HCT116 (cell line): ENCODE measurements around the gene MEGF10. TPM values are rescaled to one million over a fixed set of nuclear protein-coding genes. Genes with fewer than 3 reads are reported as not detected.

ENCODE experiments used
- ATAC-seq: fragments of 200-7000 bp; cut with Tn5 transposase; 2 replicates; pipeline ENCODE4 v1.9.1; 2020; ENCODE audit warnings: mild to moderate bottlenecking, moderate library complexity
- BruUV-seq: library from RNA; stranded (reverse); fragments of 400-500 nt; replicated peaks from 2 replicates; lab custom pipeline; 2021; lab: Mats Ljungman, UMichigan
- CTCF ChIA-PET: fragments of 300-600 bp; sonication (Branson Sonifier 250); formaldehyde crosslinking; loops from one replicate; lab custom pipeline; 2021; ENCODE audit warnings: antibody characterized with exemption; lab: Charles Lee
- POLR2A ChIA-PET: fragments of 300-600, 350-600 bp; sonication (Branson Sonifier 250); formaldehyde crosslinking; loops from one replicate; lab custom pipeline; 2021; ENCODE audit warnings: antibody characterized with exemption; lab: Charles Lee
- RAD21 ChIA-PET, 2 experiments: fragments of 300-600 bp; sonication (Branson Sonifier 250); formaldehyde crosslinking; loops; one replicate each; lab custom pipeline; 2023; ENCODE audit warnings: low total read pairs in 2 of 2; ENCODE audit not compliant: uncharacterized antibody in 2 of 2, unreplicated experiment in 2 of 2, low non-redundant PET in 1 of 2; lab: Charles Lee
- DNase-seq: peaks from one replicate; pipeline ENCODE4 v3.0.0-alpha.2; 2010; ENCODE audit warnings: low read depth, low spot score
- H2AFZ ChIP-seq: fragments of 200-600 bp; shearing (Covaris generic), sonication (generic); 2 replicates; pipeline ENCODE4 v1.6.1; 2017; ENCODE audit warnings: low read depth, mixed run types, mixed read lengths, antibody characterized with exemption, low read length; ENCODE audit not compliant: poor library complexity, severe bottlenecking
- H3K27ac ChIP-seq: 2 replicates; pipeline ENCODE4 v1.5.1; 2012; ENCODE audit warnings: low read depth, low read length
- H3K27me3 ChIP-seq: fragments of 200-600 bp; sonication (generic); 2 replicates; pipeline ENCODE4 v1.6.1; 2016; ENCODE audit warnings: mixed run types, low read length, mixed read lengths; ENCODE audit not compliant: insufficient read depth
- H3K36me3 ChIP-seq, 2 experiments: fragments of 200-500 bp in 1 of 2; fragments of 200-600 bp in 1 of 2; sonication (Bioruptor generic) in 1 of 2; sonication (generic) in 1 of 2; 2 replicates each; pipeline versions ENCODE4 v1.5.1 to v1.6.1; 2014 to 2016; ENCODE audit warnings: low read length in 2 of 2, inconsistent platforms in 1 of 2, mixed read lengths in 1 of 2, mixed run types in 1 of 2; ENCODE audit not compliant: insufficient read depth in 2 of 2, control insufficient read depth in 1 of 2
- H3K4me1 ChIP-seq, 2 experiments: fragments of 200-600 bp in 1 of 2; sonication (generic) in 1 of 2; 2 replicates each; pipeline versions ENCODE4 v1.5.1 to v1.6.1; 2012 to 2017; ENCODE audit warnings: low read length in 2 of 2, inconsistent platforms in 1 of 2, mild to moderate bottlenecking in 1 of 2, mixed read lengths in 1 of 2, mixed run types in 1 of 2, moderate library complexity in 1 of 2; ENCODE audit not compliant: insufficient read depth in 2 of 2, control insufficient read depth in 1 of 2
- H3K4me2 ChIP-seq: fragments of 200-600 bp; sonication (generic); 2 replicates; pipeline ENCODE4 v1.6.1; 2017; ENCODE audit warnings: mixed run types, low read length, mixed read lengths
- H3K4me3 ChIP-seq, 2 experiments: fragments of 200-600 bp in 1 of 2; sonication (generic) in 1 of 2; replicated peaks in 1 of 2; 2 replicates each; pipeline ENCODE4 v1.5.1; 2011 to 2016; ENCODE audit warnings: low read length in 2 of 2, control low read depth in 1 of 2, low read depth in 1 of 2, mild to moderate bottlenecking in 1 of 2, mixed read lengths in 1 of 2, mixed run types in 1 of 2
- H3K79me2 ChIP-seq: fragments of 200-600 bp; sonication (generic); 2 replicates; pipeline ENCODE4 v1.6.1; 2017; ENCODE audit warnings: mild to moderate bottlenecking, mixed run types, low read length, moderate library complexity, mixed read lengths; ENCODE audit not compliant: insufficient read depth
- H3K9ac ChIP-seq: fragments of 200-600 bp; sonication (generic); 2 replicates; pipeline ENCODE4 v1.6.1; 2016; ENCODE audit warnings: low read length, mixed read lengths
- H3K9me2 ChIP-seq: fragments of 200-600 bp; sonication (generic), shearing (Covaris generic); 2 replicates; pipeline ENCODE4 v1.6.1; 2017; ENCODE audit warnings: mixed run types, mild to moderate bottlenecking, moderate library complexity; ENCODE audit not compliant: insufficient read depth
- H3K9me3 ChIP-seq, 2 experiments: fragments of 200-500 bp in 1 of 2; fragments of 200-600 bp in 1 of 2; sonication (Bioruptor generic) in 1 of 2; sonication (generic) in 1 of 2; 2 replicates each; pipeline ENCODE4 v1.6.1; 2014 to 2017; ENCODE audit warnings: low read length in 2 of 2, mixed read lengths in 2 of 2, inconsistent platforms in 1 of 2, low read depth in 1 of 2, mild to moderate bottlenecking in 1 of 2, mixed run types in 1 of 2, moderate library complexity in 1 of 2; ENCODE audit not compliant: control insufficient read depth in 1 of 2, insufficient read depth in 1 of 2
- H4K20me1 ChIP-seq: fragments of 200-600 bp; sonication (generic), shearing (Covaris generic); 2 replicates; pipeline ENCODE4 v1.6.1; 2017; ENCODE audit warnings: mixed run types, mild to moderate bottlenecking, moderate library complexity; ENCODE audit not compliant: insufficient read depth
- ATF3 ChIP-seq: IDR thresholded peaks from 2 replicates; pipeline ENCODE4 v1.6.1; 2012
- CEBPB ChIP-seq: IDR thresholded peaks from 2 replicates; pipeline ENCODE4 v1.6.1; 2012; ENCODE audit warnings: low read depth
- EGR1 ChIP-seq: IDR thresholded peaks from 2 replicates; pipeline ENCODE4 v1.6.1; 2012; ENCODE audit warnings: low read depth
- ELF1 ChIP-seq: IDR thresholded peaks from 2 replicates; pipeline ENCODE4 v1.6.1; 2012; ENCODE audit warnings: low read depth, borderline replicate concordance
- EZH2 ChIP-seq: fragments of 200-600 bp; sonication (generic); IDR thresholded peaks from 2 replicates; pipeline ENCODE4 v1.6.1; 2017; ENCODE audit warnings: antibody characterized with exemption, mixed run types
- EZH2phosphoT487 ChIP-seq: fragments of 200-600 bp; IDR thresholded peaks from 2 replicates; pipeline ENCODE4 v1.6.1; 2018; ENCODE audit warnings: antibody characterized with exemption, borderline replicate concordance
- POLR2AphosphoS5 ChIP-seq: IDR thresholded peaks from 2 replicates; pipeline ENCODE4 v1.6.1; 2011; ENCODE audit warnings: mild to moderate bottlenecking, low read depth, low read length, moderate library complexity
- REST ChIP-seq: IDR thresholded peaks from 2 replicates; pipeline ENCODE4 v1.6.1; 2012; ENCODE audit warnings: low read depth
- SP1 ChIP-seq: IDR thresholded peaks from 2 replicates; pipeline ENCODE4 v1.6.1; 2012; ENCODE audit warnings: low read depth
- ZBTB33 ChIP-seq: IDR thresholded peaks from 2 replicates; pipeline ENCODE4 v1.6.1; 2011; ENCODE audit warnings: mild to moderate bottlenecking, low read length, moderate library complexity; ENCODE audit not compliant: insufficient replicate concordance; ENCODE audit errors: extremely low read depth
- ZNF274 ChIP-seq: fragments of 200-500 bp; sonication (Bioruptor generic); IDR thresholded peaks from 2 replicates; pipeline ENCODE4 v1.6.1; 2014; ENCODE audit warnings: mild to moderate bottlenecking, low read depth, low read length, inconsistent platforms
- intact Hi-C: fragments of 100-400 bp; cut with micrococcal nuclease; formaldehyde crosslinking; loops from 2 replicates; pipeline ENCODE4 v1.10.0; 2022
- total RNA-seq: library from RNA; stranded (reverse); gene quantifications from one replicate; pipeline ENCODE4 v1.2.1, GENCODE V29; 2021; ENCODE audit not compliant: unreplicated experiment

The MEGF10 gene
- total RNA-seq, 1 experiment from 2014 or later, result 0.02 TPM

- CTCF ChIA-PET, result no interaction called here
- TF ChIP-seq ZBTB33, result no peak
- H3K36me3 ChIP-seq, result no peaks in the 10 kb centered on the region
- no peaks in the 10 kb centered on the region for H3K4me1 ChIP-seq
- no peaks in the 10 kb centered on the region for H3K9me2 ChIP-seq
- DNase-seq (no peak), ATAC-seq (no peak)
- no peak overlapping the region for H3K9ac ChIP-seq
- no peaks in the 10 kb centered on the region for H3K79me2 ChIP-seq
- no peak overlapping the region for H3K4me3 ChIP-seq
- intact Hi-C loops, result no loop called here
- POLR2A ChIA-PET, result no interaction called here
- H3K4me2 ChIP-seq, result no peak overlapping the region
- H3K9me3 ChIP-seq, result no peaks in the 10 kb centered on the region
- no peaks in the 10 kb centered on the region for H4K20me1 ChIP-seq
- no peaks in the 10 kb centered on the region for H3K27me3 ChIP-seq
- H2AFZ ChIP-seq, result no peak overlapping the region
- BruUV-seq, result no TSS peak
- RAD21 ChIA-PET, result no interaction called here
- no peak overlapping the region for H3K27ac ChIP-seq
Measured at GRCh38 chr5:127429928-127430327, 139.3 kb downstream of the MEGF10 start.

GRCh38 chr5:127430627-127431026 is 140.0 kb downstream of the MEGF10 start:
- DNase-seq (no peak), ATAC-seq (no peak)
- Histone ChIP-seq H3K4me2 (no peak overlapping the region), H3K27ac (no peak overlapping the region), H3K9me3 (no peaks in the 10 kb centered on the region), H3K79me2 (no peaks in the 10 kb centered on the region), H3K9me2 (no peaks in the 10 kb centered on the region)
- intact Hi-C loops, result no loop called here
- BruUV-seq, result no TSS peak
- RAD21 ChIA-PET, result no interaction called here
- TF ChIP-seq POLR2AphosphoS5, result no peak
- no peak for TF ChIP-seq ZNF274
- no peak for TF ChIP-seq ZBTB33
- no peak for TF ChIP-seq CEBPB
- TF ChIP-seq SP1, result no peak
- TF ChIP-seq EZH2phosphoT487, result no peak
- no peak for TF ChIP-seq ELF1
- TF ChIP-seq ATF3, result no peak
- TF ChIP-seq EGR1, result no peak
- no peak for TF ChIP-seq REST
- TF ChIP-seq EZH2, result no peak
- TF ChIP-seq, all 23 proteins: peak for 0
- POLR2A ChIA-PET, result no interaction called here
- H3K4me1 ChIP-seq, result no peaks in the 10 kb centered on the region
- no peak overlapping the region for H3K9ac ChIP-seq
- H4K20me1 ChIP-seq, result no peaks in the 10 kb centered on the region
- no peaks in the 10 kb centered on the region for H3K36me3 ChIP-seq
- H2AFZ ChIP-seq, result no peak overlapping the region
- no peak overlapping the region for H3K4me3 ChIP-seq
- no peaks in the 10 kb centered on the region for H3K27me3 ChIP-seq
- CTCF ChIA-PET, result no interaction called here
